GM19099 (cell line): Measurements from ENCODE around the gene STK32A.

ENCODE experiments used
- POLR2A ChIP-seq: IDR thresholded peaks from 3 replicates; pipeline ENCODE4 v1.6.1; 2011; ENCODE audit warnings: low read depth; ENCODE audit not compliant: insufficient read length; ENCODE audit errors: extremely low read depth

The STK32A gene

DNA sequence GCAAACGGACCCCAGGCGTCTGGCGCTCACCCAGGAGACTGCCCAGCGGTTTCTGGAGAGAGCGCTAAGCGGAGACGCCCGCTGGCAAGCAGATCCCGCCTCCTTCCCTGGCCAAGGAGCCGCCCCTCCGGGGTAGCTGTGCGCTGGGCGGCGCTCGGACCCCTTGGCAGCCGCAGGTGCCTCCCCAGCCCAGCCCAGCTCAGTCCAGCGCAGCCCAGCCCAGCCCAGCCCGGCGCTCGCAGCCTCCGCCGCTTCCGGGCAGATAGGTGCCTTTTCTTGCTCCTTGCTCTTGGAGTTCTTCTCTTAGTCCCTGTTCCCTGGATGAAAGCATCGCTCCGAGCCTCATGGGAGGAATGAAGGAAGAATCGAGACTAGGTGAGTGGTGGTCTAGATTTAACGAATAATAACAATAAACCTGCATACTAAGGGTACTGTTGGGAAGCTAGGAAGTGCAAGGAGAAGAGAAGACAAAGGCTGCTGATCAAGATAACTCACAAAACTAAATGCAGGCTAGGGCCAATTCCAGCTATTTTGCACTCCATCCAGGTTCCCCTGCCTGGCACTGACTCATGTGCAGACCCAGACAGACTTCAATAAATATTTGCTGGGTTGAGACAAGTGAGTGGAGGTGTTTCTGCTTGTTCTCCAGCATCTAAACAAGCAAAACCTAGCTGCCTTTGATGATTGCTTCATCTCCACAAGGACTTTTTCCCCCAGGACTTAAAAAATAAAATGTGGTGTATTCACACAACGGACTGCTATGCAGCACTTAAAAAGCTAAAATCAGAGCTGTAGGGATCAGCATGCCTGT is at the start of gene STK32A:
Gene STK32A (plus strand): TSS at position 202 of the 811 bp plus-strand sequence. CDS start 4,609 bp downstream, outside the sequence.
- TF ChIP-seq POLR2A, result no peak

DNA sequence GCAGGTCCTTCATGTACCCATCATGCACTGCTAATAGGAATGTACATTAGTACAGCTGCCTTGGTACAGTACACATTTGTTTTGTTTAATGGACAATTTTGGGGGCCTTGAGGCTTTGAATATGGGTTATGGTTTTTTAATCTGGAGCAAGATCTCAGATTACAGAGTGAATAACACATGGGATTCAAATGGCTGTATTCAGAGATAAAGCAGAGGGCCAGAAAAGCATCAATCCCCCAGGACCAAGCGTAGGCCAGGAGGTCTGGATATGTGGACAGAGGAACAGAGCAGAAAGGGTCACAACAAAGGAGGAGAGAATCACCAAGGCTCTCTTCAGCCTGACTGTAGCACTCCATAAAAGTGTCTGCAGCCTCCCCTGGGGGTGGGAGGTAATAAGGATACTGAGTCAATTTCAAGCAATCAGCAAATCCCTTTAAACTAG is 47.7 kb upstream of the STK32A start:
- TF ChIP-seq POLR2A, result no peak

DNA sequence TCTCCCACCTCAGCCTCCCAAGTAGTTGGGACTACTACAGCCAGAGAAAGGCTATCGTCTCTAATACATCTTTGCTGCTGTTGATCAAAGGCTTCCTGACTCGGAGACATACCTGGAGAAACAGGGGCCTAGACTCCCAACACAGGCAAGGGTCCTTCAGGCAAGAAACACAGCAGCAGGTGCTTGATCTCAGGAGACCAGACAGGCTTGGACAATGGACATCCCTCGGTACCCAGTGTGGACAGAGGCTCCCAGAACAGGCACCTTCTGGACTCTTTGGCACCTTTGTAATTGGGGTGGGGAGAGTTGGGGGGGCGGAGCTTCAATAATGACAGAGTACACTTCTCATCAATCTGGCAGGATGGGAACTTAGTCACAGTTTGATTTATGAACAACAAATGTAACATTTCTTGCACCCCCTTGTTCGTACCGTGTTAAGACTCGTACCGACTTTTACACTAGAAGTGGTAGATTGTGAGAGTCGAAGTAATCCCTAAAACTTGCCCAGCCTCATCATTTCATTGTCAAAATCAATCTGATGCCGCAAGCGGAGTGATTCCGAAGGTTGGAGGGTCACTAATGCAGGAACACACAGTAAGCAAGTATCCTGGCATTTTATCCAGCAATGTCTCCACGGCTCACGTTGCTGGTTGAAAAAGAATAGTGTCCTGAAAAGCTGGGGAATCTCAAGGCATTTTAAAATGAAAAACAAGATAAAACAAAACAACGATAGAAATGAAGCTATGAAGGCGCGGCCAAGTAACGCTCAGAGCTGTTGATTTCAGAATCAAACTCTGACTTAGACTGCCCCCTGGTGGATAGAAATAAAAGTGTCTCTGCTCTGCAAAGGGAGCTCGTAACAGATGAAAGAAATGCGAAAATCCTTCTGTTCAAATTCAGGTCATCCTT is 46.4 kb upstream of the STK32A start:
- TF ChIP-seq POLR2A, result no peak

DNA sequence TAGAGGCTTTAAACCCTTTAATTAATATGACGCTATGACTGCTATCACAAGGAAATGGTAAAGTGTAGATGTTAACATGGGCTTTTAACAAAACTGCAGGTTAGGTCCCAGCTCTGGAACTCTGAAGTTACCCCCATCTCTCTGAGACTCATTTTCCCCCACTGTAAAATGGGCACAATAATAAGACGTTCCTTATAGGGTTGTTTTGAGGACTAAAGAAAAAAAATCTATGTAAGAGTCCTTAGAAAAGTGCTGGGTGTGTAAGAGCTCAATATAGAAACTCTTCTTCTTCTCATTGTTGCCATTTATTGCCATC is 45.8 kb upstream of the STK32A start:
- no peak for TF ChIP-seq POLR2A

- TF ChIP-seq POLR2A, result no peak
These were observed 44.5 kb upstream of the STK32A start for GRCh38 chr5:147190331-147190730.

DNA sequence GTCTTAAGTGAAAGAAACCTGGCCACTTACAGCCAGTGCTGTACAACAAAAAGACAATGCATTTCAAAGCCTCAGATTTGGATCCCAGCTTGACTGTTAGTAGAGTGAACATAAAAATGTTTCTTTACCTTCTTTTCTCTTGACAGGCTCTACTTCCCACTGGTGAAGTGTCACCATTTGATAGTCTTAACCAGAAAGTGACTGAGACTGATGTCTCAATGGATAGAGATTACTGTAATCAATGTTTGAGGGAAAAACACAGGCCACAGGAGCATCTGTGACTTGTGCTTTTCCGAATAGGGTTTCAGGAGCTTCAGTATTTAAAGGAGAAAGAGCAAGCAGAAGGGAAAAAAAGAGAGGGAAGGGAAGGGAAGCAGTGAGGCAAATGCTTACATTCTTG is 41.7 kb upstream of the STK32A start:
- TF ChIP-seq POLR2A, result no peak

GRCh38 chr5:147200004-147200403 is 34.8 kb upstream of the STK32A start:
- TF ChIP-seq POLR2A, result no peak

DNA sequence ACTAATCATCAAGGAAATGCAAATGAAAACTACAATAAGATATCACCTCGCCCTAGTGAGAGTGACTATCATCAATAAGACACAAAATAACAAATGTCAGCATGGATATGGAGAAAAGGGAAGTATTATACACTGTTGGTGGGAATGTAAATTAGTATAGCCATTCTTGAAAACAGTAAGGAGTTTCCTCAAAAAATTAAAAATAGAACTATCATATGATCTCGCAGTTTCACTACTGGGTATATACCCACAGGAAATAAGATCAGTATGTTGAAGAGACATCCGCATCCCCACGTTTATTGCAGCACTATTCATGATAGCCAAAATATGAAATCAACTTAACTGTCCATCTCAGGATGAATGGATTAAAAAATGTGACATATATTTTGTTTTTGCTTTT is 31.6 kb upstream of the STK32A start:
- TF ChIP-seq POLR2A, result no peak

GRCh38 chr5:147204576-147204975 is 30.2 kb upstream of the STK32A start:
- no peak for TF ChIP-seq POLR2A

- TF ChIP-seq POLR2A, result no peak
These were observed 26.7 kb upstream of the STK32A start for GRCh38 chr5:147208134-147208533.

- no peak for TF ChIP-seq POLR2A
These were observed 18.2 kb upstream of the STK32A start for GRCh38 chr5:147216552-147217154.

DNA sequence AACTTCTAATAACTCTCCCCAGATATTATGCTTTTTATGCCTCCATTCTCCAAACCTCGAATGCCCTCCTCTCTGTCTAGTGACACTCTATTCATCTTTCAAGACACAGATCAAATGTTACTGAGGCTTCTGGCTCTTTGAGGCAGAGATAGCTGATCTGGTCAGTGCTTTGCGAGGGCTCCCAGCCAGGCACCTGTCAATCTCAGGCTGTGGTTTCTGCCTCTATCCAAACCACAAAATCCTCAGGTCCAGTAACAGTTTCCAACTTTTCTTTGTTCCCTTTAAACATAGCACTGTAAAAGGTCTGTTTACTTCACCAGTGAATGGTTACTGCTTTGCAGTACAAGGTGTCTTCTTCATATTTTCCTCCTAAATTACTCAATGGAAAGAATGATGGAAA is 11.5 kb upstream of the STK32A start:
- TF ChIP-seq POLR2A, result no peak

DNA sequence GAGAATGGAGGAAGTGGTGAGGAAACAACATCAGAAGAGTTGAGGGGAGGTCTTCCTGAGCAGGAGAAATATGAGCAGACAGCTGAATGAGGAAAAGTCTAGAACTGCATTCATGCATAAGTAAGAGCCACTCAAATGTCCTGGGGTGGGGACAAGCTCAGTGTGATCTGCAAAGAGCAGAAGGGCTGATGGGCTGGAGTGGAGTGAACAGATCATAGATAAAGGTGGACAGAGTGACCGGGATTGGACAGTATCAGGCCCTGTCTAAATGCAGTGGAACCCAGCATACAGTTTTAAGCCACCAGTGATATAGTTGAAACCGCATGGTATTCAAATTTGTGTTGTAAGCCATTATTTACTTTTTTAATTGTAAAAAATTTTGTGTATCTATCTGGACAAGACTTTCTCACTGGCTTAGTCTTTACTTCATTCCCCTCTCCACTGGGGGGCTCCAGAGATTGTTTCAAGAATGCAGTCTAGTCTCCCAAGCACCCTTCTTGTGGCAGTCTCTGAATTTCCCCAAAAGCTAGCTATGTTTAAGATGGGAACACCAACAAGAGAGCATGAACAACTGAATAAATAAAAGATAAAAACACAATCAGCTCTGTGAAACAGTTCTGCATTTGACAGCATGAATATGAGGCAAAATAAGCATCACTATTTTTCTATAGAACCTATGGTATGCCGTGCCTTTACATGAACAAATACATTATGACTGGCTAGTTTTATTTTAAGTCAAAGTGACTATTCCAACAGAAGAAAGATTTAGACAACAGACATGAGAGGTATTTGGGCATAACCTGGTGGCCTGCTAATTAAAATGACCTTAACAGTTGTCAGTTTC is 10.7 kb upstream of the STK32A start:
- TF ChIP-seq POLR2A, result no peak

DNA sequence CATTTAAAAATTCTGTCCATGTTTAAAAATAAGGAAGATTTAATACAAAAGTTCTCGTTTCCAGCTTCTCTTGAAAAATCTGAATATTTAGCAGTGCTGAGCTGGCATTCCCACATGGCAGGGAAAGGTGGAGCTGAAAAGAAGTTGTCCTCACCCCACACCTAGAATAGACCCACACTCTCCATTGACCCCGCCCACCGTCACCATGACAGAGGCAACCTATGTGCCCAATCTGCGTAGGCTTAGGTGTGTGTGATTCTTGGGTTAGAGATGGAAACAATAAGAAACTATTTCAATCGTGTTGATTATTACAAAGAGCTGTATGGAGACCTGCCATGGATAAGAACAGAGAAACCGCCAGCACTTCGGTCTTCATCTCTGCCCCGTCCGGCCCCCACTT is 8.9 kb upstream of the STK32A start:
- TF ChIP-seq POLR2A, result no peak

GRCh38 chr5:147226512-147226911 is 8.3 kb upstream of the STK32A start:
- TF ChIP-seq POLR2A, result no peak
